HepG2 (cell line): ENCODE results near the gene THOC6. TPM values are rescaled to one million over a fixed set of nuclear protein-coding genes. Genes with fewer than 3 reads are reported as not detected.
A peak's percentile ranks its signal among the peaks of the same experiment; 100 is the strongest.

Source experiments
- DR1 ChIP-seq: sonication (generic); formaldehyde crosslinking; IDR thresholded peaks from 2 replicates; pipeline ENCODE4 v1.8.0; 2021; ENCODE audit warnings: mild to moderate bottlenecking, missing genetic modification reagents, inconsistent platforms
- GTF2F1 ChIP-seq: fragments of 150-350 bp; IDR thresholded peaks from 2 replicates; pipeline ENCODE4 v1.6.1; 2014; ENCODE audit warnings: low read length
- IRX3 ChIP-seq: sonication (generic); formaldehyde crosslinking; IDR thresholded peaks from 2 replicates; pipeline ENCODE4 v1.8.1; 2023; ENCODE audit warnings: mild to moderate bottlenecking, low read depth, missing genetic modification reagents, borderline replicate concordance
- KMT2A ChIP-seq: sonication (generic); formaldehyde crosslinking; IDR thresholded peaks from 2 replicates; pipeline ENCODE4 v1.4.0; 2020; ENCODE audit warnings: missing genetic modification reagents
- NFAT5 ChIP-seq: sonication (generic); formaldehyde crosslinking; IDR thresholded peaks from 2 replicates; pipeline ENCODE4 v1.4.0; 2020; ENCODE audit warnings: missing genetic modification reagents
- PRMT3 ChIP-seq: sonication (generic); formaldehyde crosslinking; IDR thresholded peaks from 2 replicates; pipeline ENCODE4 v1.8.1; 2022; ENCODE audit warnings: low read depth, mild to moderate bottlenecking, moderate library complexity, missing genetic modification reagents, borderline replicate concordance
- PTBP1 ChIP-seq: fragments of 200-400 bp; formaldehyde crosslinking; IDR thresholded peaks from 2 replicates; pipeline ENCODE4 v1.6.1; 2018; ENCODE audit warnings: low read length, low read depth; ENCODE audit not compliant: poor library complexity, severe bottlenecking
- RARG ChIP-seq: sonication (generic); formaldehyde crosslinking; IDR thresholded peaks from 2 replicates; pipeline ENCODE4 v1.4.0; 2020; ENCODE audit warnings: low read depth, mild to moderate bottlenecking, missing genetic modification reagents
- REL ChIP-seq: sonication (generic); formaldehyde crosslinking; conservative IDR thresholded peaks from 2 replicates; pipeline ENCODE4 v1.8.0; 2022; ENCODE audit warnings: mild to moderate bottlenecking, missing genetic modification reagents, moderate library complexity
- U2AF1 ChIP-seq: fragments of 200-400 bp; formaldehyde crosslinking; optimal IDR thresholded peaks from 2 replicates; pipeline ENCODE3; 2017; ENCODE audit warnings: mild to moderate bottlenecking, low read depth, low read length
- U2AF2 ChIP-seq: fragments of 200-400 bp; formaldehyde crosslinking; IDR thresholded peaks from 2 replicates; pipeline ENCODE4 v1.6.1; 2017; ENCODE audit warnings: low read depth, mild to moderate bottlenecking, low read length
- ZBTB33 ChIP-seq: sonication (generic); formaldehyde crosslinking; IDR thresholded peaks from 2 replicates; pipeline ENCODE4 v1.4.0; 2020; ENCODE audit warnings: missing genetic modification reagents
- ZNF136 ChIP-seq: sonication (generic); formaldehyde crosslinking; IDR thresholded peaks from 2 replicates; pipeline ENCODE4 v1.8.1; 2022; ENCODE audit warnings: low read depth, mild to moderate bottlenecking, moderate library complexity, missing genetic modification reagents
- ZNF17 ChIP-seq: sonication (generic); formaldehyde crosslinking; IDR thresholded peaks from 2 replicates; pipeline ENCODE4 v1.5.0; 2020; ENCODE audit warnings: mild to moderate bottlenecking, missing genetic modification reagents
- ZNF292 ChIP-seq: sonication (generic); formaldehyde crosslinking; IDR thresholded peaks from 2 replicates; pipeline ENCODE4 v1.8.1; 2022; ENCODE audit warnings: mild to moderate bottlenecking, low read depth, missing genetic modification reagents, borderline replicate concordance
- ZNF530 ChIP-seq: sonication (generic); formaldehyde crosslinking; IDR thresholded peaks from 2 replicates; pipeline ENCODE4 v1.5.0; 2020; ENCODE audit warnings: low read depth, mild to moderate bottlenecking, missing genetic modification reagents
- ZNF580 ChIP-seq: IDR thresholded peaks from 2 replicates; pipeline ENCODE4 v1.6.1; 2016; ENCODE audit warnings: low read depth, borderline replicate concordance
- ZNF703 ChIP-seq: sonication (generic); formaldehyde crosslinking; IDR thresholded peaks from 2 replicates; pipeline ENCODE4 v1.5.1; 2020; ENCODE audit warnings: missing genetic modification reagents, mild to moderate bottlenecking, moderate library complexity, borderline replicate concordance
- ZNF737 ChIP-seq: sonication (generic); formaldehyde crosslinking; IDR thresholded peaks from 2 replicates; pipeline ENCODE4 v1.5.0; 2020; ENCODE audit warnings: missing genetic modification reagents, mild to moderate bottlenecking, borderline replicate concordance
- ZNF800 ChIP-seq: sonication (generic); formaldehyde crosslinking; IDR thresholded peaks from 2 replicates; pipeline ENCODE4 v1.4.0; 2020; ENCODE audit warnings: missing genetic modification reagents
- polyA plus RNA-seq, 8 experiments: library from polyadenylated mRNA; depleted of rRNA in 3 of 8; stranded (reverse) in 7 of 8; unstranded in 1 of 8; fragments of >200 nt; fragmentation: Illumina TruSeq in 4 of 8; extraction: Trizol in 4 of 8; gene quantifications; 2 replicates each; pipeline versions ENCODE4 v1.2.1 to v1.2.3, GENCODE V29; 2011 to 2016; ENCODE audit warnings: low read depth in 4 of 8, missing spikeins in 1 of 8, mixed read lengths in 1 of 8; ENCODE audit not compliant: insufficient read depth in 1 of 8
- total RNA-seq, 5 experiments: library from RNA; depleted of rRNA; stranded (reverse); fragments of >200 nt; fragmentation: Illumina TruSeq; extraction: Trizol; gene quantifications; 2 replicates each; pipeline ENCODE4 v1.2.3, GENCODE V29; 2016; ENCODE audit warnings: low read depth in 1 of 5

THOC6 gene
- total and polyA plus RNA-seq, 2 of the 13 experiments (the other 11 are each of a cell fraction or from before 2014, with no cell fraction given) = 32.1 to 37.0 TPM

GRCh38 chr16:3021449-3022207 is 2.2 kb upstream of the THOC6 start (continued):
- TF ChIP-seq U2AF2 = no peak
- no peak for TF ChIP-seq REL (CRISPR knock-in tag)
- no peak for TF ChIP-seq PRMT3 (CRISPR knock-in tag)
- no peak for TF ChIP-seq ZBTB33 (CRISPR knock-in tag)
- no peak for TF ChIP-seq ZNF800 (CRISPR knock-in tag)
- no peak for TF ChIP-seq DR1 (CRISPR knock-in tag)
- TF ChIP-seq NFAT5 = no peak
- no peak for TF ChIP-seq IRX3 (CRISPR knock-in tag)
- no peak for TF ChIP-seq ZNF737 (CRISPR knock-in tag)
- TF ChIP-seq ZNF292 = 0 out of 2 replicates have a peak, but pooled peaks have one; percentile 18
- no peak for TF ChIP-seq RARG (CRISPR knock-in tag)
- no peak for TF ChIP-seq ZNF17 (CRISPR knock-in tag)
- TF ChIP-seq KMT2A (CRISPR knock-in tag) = no peak
- no peak for TF ChIP-seq GTF2F1
- no peak for TF ChIP-seq ZNF580 (CRISPR knock-in tag)
- no peak for TF ChIP-seq ZNF136 (CRISPR knock-in tag)
- no peak for TF ChIP-seq PTBP1
- TF ChIP-seq ZNF703 (CRISPR knock-in tag) = no peak
- TF ChIP-seq ZNF530 (CRISPR knock-in tag) = no peak
- peak; percentile 73 for TF ChIP-seq U2AF1
